Measurements from ENCODE around the gene C1orf105. TPM values are rescaled to one million over a fixed set of nuclear protein-coding genes. Genes with fewer than 3 reads are reported as not detected.

C1orf105 gene
- total and polyA plus RNA-seq, 2 of the 8 experiments (the other 6 are each of a cell fraction or from before 2014, with no cell fraction given) = not detected

DNA sequence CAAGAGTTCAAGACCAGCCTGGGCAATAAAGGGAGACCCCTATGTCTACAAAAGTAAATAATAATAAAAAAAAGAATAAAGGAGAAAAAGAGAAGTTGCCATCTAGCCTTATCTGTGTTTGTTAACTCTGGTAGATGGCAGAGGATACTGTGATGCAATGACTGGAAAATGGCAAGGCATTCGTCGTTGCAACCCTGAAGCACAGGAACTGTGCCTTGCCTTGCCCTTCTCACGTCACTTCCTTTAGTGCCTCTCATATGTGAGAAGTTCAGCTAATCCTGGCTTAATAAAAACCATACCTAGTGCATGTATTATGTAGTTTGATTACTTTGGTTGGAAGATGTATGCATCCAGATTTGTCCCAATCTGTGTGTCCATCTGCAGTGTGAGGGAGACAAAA, 49.2 kb downstream of the C1orf105 start:
- FAIRE-seq = no peak
- CTCF ChIA-PET (ENCODE audit: partially characterized antibody) = interaction anchor here (1.6 kb wide), 1 partner anchor 20 kb away, joined by 4 read pairs; no protein-coding TSS in a partner anchor
- WGBS, 2 experiments (ENCODE audit: extremely low coverage in 1 of 2, insufficient coverage in 1 of 2, insufficient read length in 1 of 2, insufficient replicate concordance in 2 of 2, low coverage in 1 of 2, low lambda C conversion rate in 2 of 2, missing lambda C conversion rate in 1 of 2) = 92% methylated on average over 3 of the region's 3 CpGs; no CpG with 5 or more reads in 1 of the 2 experiments

More for the DNA sequence above, 49.2 kb downstream of the C1orf105 start:
- H3K4me1 ChIP-seq (replicated peaks in 1 of 4; ENCODE audit: control insufficient read depth in 3 of 4, insufficient read depth in 4 of 4, low read length in 3 of 4) = no peaks in the 10 kb centered on the region
- no peak overlapping the region for H3K4me3 ChIP-seq (ENCODE audit: extremely low read depth in 1 of 4, insufficient read depth in 2 of 4, low read depth in 3 of 4, low read length in 4 of 4)
- no peaks in the 10 kb centered on the region for H4K20me1 ChIP-seq (replicated peaks in 1 of 2; ENCODE audit: control insufficient read depth in 1 of 2, insufficient read depth in 2 of 2, low read length in 2 of 2)
- H3K23me2 ChIP-seq (ENCODE audit: low read depth, low read length) = no peaks in the 10 kb centered on the region; the same call in 1 of the 2 replicates
- no peak overlapping the region for H3K9ac ChIP-seq (replicated peaks in 1 of 4; ENCODE audit: extremely low read depth in 1 of 4, low read depth in 3 of 4, low read length in 3 of 4)
- H3K4me2 ChIP-seq (ENCODE audit: insufficient read depth in 1 of 2, low read depth in 2 of 2, low read length in 2 of 2) = no peak overlapping the region
- H4K5ac ChIP-seq (ENCODE audit: insufficient read length, low read depth, low read length) = no peak overlapping the region
- H3K56ac ChIP-seq (replicated peaks; ENCODE audit: insufficient read length, low read depth, low read length) = no peak overlapping the region
- H2AFZ ChIP-seq (ENCODE audit: low read length) = no peak overlapping the region
- no peak overlapping the region for H3K23ac ChIP-seq (ENCODE audit: insufficient read length)
- no peaks in the 10 kb centered on the region for H3K27me3 ChIP-seq (replicated peaks in 1 of 4; ENCODE audit: control insufficient read depth in 3 of 4, extremely low read depth in 1 of 4, insufficient read depth in 3 of 4, low read length in 3 of 4)
- no peak overlapping the region for H2BK5ac ChIP-seq (ENCODE audit: low read depth, low read length)
- H2AK5ac ChIP-seq (ENCODE audit: low read depth, low read length) = no peak overlapping the region
- DNase-seq (ENCODE audit: low read depth in 1 of 2, low spot score in 2 of 2) = no peak
- H3K27ac ChIP-seq (ENCODE audit: low read depth, low read length) = no peak overlapping the region
- H3K14ac ChIP-seq (ENCODE audit: insufficient read length) = no peak overlapping the region
- H3K79me1 ChIP-seq (ENCODE audit: low read depth, low read length) = no peaks in the 10 kb centered on the region
- no peak overlapping the region for H3K18ac ChIP-seq (ENCODE audit: extremely low read depth, low read length)
- no peaks in the 10 kb centered on the region for H3K79me2 ChIP-seq (ENCODE audit: control insufficient read depth in 1 of 2, insufficient read depth in 2 of 2, low read length in 2 of 2)
- no peaks in the 10 kb centered on the region for H3K9me3 ChIP-seq (ENCODE audit: insufficient read depth in 2 of 2, low read depth in 1 of 2, low read length in 1 of 2)
- H2BK20ac ChIP-seq (ENCODE audit: low read length) = no peak overlapping the region
- H4K91ac ChIP-seq (replicated peaks; ENCODE audit: insufficient read length, low read length) = no peak overlapping the region
- POLR2A ChIA-PET (ENCODE audit: partially characterized antibody) = no interaction called here
- TF ChIP-seq, protein P1, sequence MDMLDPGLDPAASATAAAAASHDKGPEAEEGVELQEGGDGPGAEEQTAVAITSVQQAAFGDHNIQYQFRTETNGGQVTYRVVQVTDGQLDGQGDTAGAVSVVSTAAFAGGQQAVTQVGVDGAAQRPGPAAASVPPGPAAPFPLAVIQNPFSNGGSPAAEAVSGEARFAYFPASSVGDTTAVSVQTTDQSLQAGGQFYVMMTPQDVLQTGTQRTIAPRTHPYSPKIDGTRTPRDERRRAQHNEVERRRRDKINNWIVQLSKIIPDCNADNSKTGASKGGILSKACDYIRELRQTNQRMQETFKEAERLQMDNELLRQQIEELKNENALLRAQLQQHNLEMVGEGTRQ (IDR thresholded peaks at IDR 0.05; ENCODE audit: low read length) = no peak
- TF ChIP-seq EGR1 (IDR thresholded peaks at IDR 0.05; ENCODE audit: borderline replicate concordance, low read depth, low read length) (no peak), RBBP5 (IDR thresholded peaks at IDR 0.05; ENCODE audit: borderline replicate concordance, low read depth, low read length) (no peak), KDM1A (IDR thresholded peaks at IDR 0.05; ENCODE audit: borderline replicate concordance, low read length) (no peak), SP1 (IDR thresholded peaks at IDR 0.05; ENCODE audit: low read depth, low read length) (no peak), POLR2A (IDR thresholded peaks at IDR 0.05; ENCODE audit: control extremely low read depth in 1 of 2, low read depth in 2 of 2, low read length in 2 of 2) (no peak)
- no peak overlapping the region for H4K8ac ChIP-seq (ENCODE audit: extremely low read depth, insufficient read depth, low read length)
- no peaks in the 10 kb centered on the region for H3K36me3 ChIP-seq (ENCODE audit: control insufficient read depth in 2 of 4, insufficient read depth in 4 of 4, low read length in 3 of 4)
- H2BK15ac ChIP-seq (ENCODE audit: low read length) = no peak overlapping the region
- H3K4ac ChIP-seq (replicated peaks; ENCODE audit: insufficient read length, low read depth, low read length) = no peak overlapping the region
- no peak overlapping the region for H2BK120ac ChIP-seq (replicated peaks; ENCODE audit: low read depth, low read length)
- no peak overlapping the region for H2BK12ac ChIP-seq (ENCODE audit: low read depth, low read length)
